GM12872 (cell line): ENCODE data around the gene DLGAP1.

Experiments
- CTCF ChIP-seq: IDR thresholded peaks from 3 replicates; pipeline ENCODE4 v1.5.1; 2011; ENCODE audit warnings: low read depth, mild to moderate bottlenecking, low read length, moderate library complexity; ENCODE audit not compliant: insufficient read depth

DLGAP1 gene

GRCh38 chr18:3793545-3793944 is 661.6 kb downstream of the DLGAP1 start:
- no peak for TF ChIP-seq CTCF

- TF ChIP-seq CTCF = no peak
These were observed 662.0 kb downstream of the DLGAP1 start for GRCh38 chr18:3793111-3793510.

GRCh38 chr18:3792711-3793110 is 662.4 kb downstream of the DLGAP1 start:
- no peak for TF ChIP-seq CTCF

GRCh38 chr18:3791238-3791637 is 663.9 kb downstream of the DLGAP1 start:
- TF ChIP-seq CTCF = no peak

- TF ChIP-seq CTCF = no peak
These were observed 664.4 kb downstream of the DLGAP1 start for GRCh38 chr18:3790703-3791102.

- TF ChIP-seq CTCF = no peak
These were observed 665.6 kb downstream of the DLGAP1 start for GRCh38 chr18:3789525-3789924.

- no peak for TF ChIP-seq CTCF
These were observed 670.2 kb downstream of the DLGAP1 start for GRCh38 chr18:3784949-3785348.

GRCh38 chr18:3782901-3783300 is 672.2 kb downstream of the DLGAP1 start:
- TF ChIP-seq CTCF = no peak
